H9 (cell line): ENCODE results near the gene HNF4A. TPM values are rescaled to one million over a fixed set of nuclear protein-coding genes. Genes with fewer than 3 reads are reported as not detected.
A peak's percentile ranks its signal among the peaks of the same experiment; 100 is the strongest.

Experiments
- DNase-seq: peaks from one replicate; pipeline ENCODE4 v3.0.0-alpha.2; 2017
- H2AFZ ChIP-seq: one replicate; pipeline ENCODE4 v1.6.1; 2013; ENCODE audit warnings: mild to moderate bottlenecking, low read length, control low read depth, moderate library complexity
- H2AK5ac ChIP-seq: 2 replicates; pipeline ENCODE4 v1.6.1; 2013; ENCODE audit warnings: low read length, control low read depth, mixed read lengths; ENCODE audit not compliant: insufficient read length
- H2BK120ac ChIP-seq: one replicate; pipeline ENCODE4 v1.6.1; 2013; ENCODE audit warnings: low read depth, mild to moderate bottlenecking, low read length, control low read depth, inconsistent platforms; ENCODE audit not compliant: poor library complexity, severe bottlenecking
- H2BK12ac ChIP-seq: 2 replicates; pipeline ENCODE4 v1.6.1; 2013; ENCODE audit warnings: low read length, control low read depth, mixed read lengths, low read depth; ENCODE audit not compliant: insufficient read length
- H2BK15ac ChIP-seq: 2 replicates; pipeline ENCODE4 v1.6.1; 2013; ENCODE audit warnings: low read depth, low read length, control low read depth
- H2BK20ac ChIP-seq: one replicate; pipeline ENCODE4 v1.6.1; 2013; ENCODE audit warnings: low read depth, mild to moderate bottlenecking, low read length, control low read depth, inconsistent platforms; ENCODE audit not compliant: poor library complexity, severe bottlenecking
- H2BK5ac ChIP-seq: 2 replicates; pipeline ENCODE4 v1.6.1; 2013; ENCODE audit warnings: low read length, control low read depth, mixed read lengths; ENCODE audit not compliant: insufficient read length
- H3K14ac ChIP-seq: 2 replicates; pipeline ENCODE4 v1.6.1; 2013; ENCODE audit warnings: low read length, control low read depth; ENCODE audit not compliant: insufficient read depth
- H3K18ac ChIP-seq: 2 replicates; pipeline ENCODE4 v1.6.1; 2013; ENCODE audit warnings: low read depth, mild to moderate bottlenecking, mixed read lengths, low read length, control low read depth; ENCODE audit not compliant: insufficient read length
- H3K23ac ChIP-seq: 2 replicates; pipeline ENCODE4 v1.6.1; 2013; ENCODE audit warnings: low read length, control low read depth, mixed read lengths, low read depth; ENCODE audit not compliant: insufficient read length
- H3K23me2 ChIP-seq: 2 replicates; pipeline ENCODE4 v1.6.1; 2013; ENCODE audit warnings: low read depth, mild to moderate bottlenecking, mixed read lengths, low read length, control low read depth; ENCODE audit not compliant: insufficient read length, poor library complexity, severe bottlenecking
- H3K27ac ChIP-seq: 2 replicates; pipeline ENCODE4 v1.5.1; 2013; ENCODE audit warnings: low read length, control low read depth, mixed read lengths, low read depth; ENCODE audit not compliant: insufficient read length
- H3K27me3 ChIP-seq: 2 replicates; pipeline ENCODE4 v1.6.1; 2013; ENCODE audit warnings: low read length, control low read depth, inconsistent platforms; ENCODE audit not compliant: insufficient read depth
- H3K4ac ChIP-seq: 2 replicates; pipeline ENCODE4 v1.6.1; 2013; ENCODE audit warnings: low read depth, mild to moderate bottlenecking, control low read depth, inconsistent platforms, low read length, moderate library complexity
- H3K4me1 ChIP-seq: 2 replicates; pipeline ENCODE4 v1.6.1; 2013; ENCODE audit warnings: low read length, control low read depth, inconsistent platforms; ENCODE audit not compliant: insufficient read depth
- H3K4me2 ChIP-seq: 2 replicates; pipeline ENCODE4 v1.6.1; 2013; ENCODE audit warnings: low read length, control low read depth, mixed read lengths; ENCODE audit not compliant: insufficient read length, insufficient read depth
- H3K56ac ChIP-seq: 2 replicates; pipeline ENCODE4 v1.6.1; 2013; ENCODE audit warnings: low read depth, mild to moderate bottlenecking, mixed read lengths, low read length, control low read depth; ENCODE audit not compliant: insufficient read length
- H3K79me1 ChIP-seq: 2 replicates; pipeline ENCODE4 v1.6.1; 2013; ENCODE audit warnings: low read depth, mild to moderate bottlenecking, moderate library complexity, low read length, control low read depth, inconsistent platforms; ENCODE audit not compliant: insufficient read depth, poor library complexity, severe bottlenecking
- H3K79me2 ChIP-seq: 2 replicates; pipeline ENCODE4 v1.6.1; 2013; ENCODE audit warnings: low read length, control low read depth, inconsistent platforms; ENCODE audit not compliant: insufficient read depth
- H3K9ac ChIP-seq: 2 replicates; pipeline ENCODE4 v1.6.1; 2013; ENCODE audit warnings: low read length, control low read depth, mixed read lengths; ENCODE audit not compliant: insufficient read length; ENCODE audit errors: extremely low read depth
- H3K9me3 ChIP-seq: one replicate; pipeline ENCODE4 v1.6.1; 2013; ENCODE audit warnings: low read depth, low read length, inconsistent platforms; ENCODE audit not compliant: control insufficient read depth
- H3T11ph ChIP-seq: one replicate; pipeline ENCODE4 v1.6.1; 2013; ENCODE audit warnings: mild to moderate bottlenecking, low read length, control low read depth, inconsistent platforms
- H4K20me1 ChIP-seq: one replicate; pipeline ENCODE4 v1.6.1; 2013; ENCODE audit not compliant: control insufficient read depth, insufficient read length, insufficient read depth
- H4K5ac ChIP-seq: 2 replicates; pipeline ENCODE4 v1.6.1; 2013; ENCODE audit warnings: low read depth, mild to moderate bottlenecking, mixed read lengths, low read length, control low read depth; ENCODE audit not compliant: insufficient read length
- H4K8ac ChIP-seq: replicated peaks from 2 replicates; pipeline ENCODE4 v1.6.1; 2013; ENCODE audit warnings: low read length, control low read depth, mixed read lengths, low read depth; ENCODE audit not compliant: insufficient read length
- H4K91ac ChIP-seq: 2 replicates; pipeline ENCODE4 v1.6.1; 2013; ENCODE audit warnings: low read depth, mild to moderate bottlenecking, moderate library complexity, mixed read lengths, low read length, control low read depth; ENCODE audit not compliant: insufficient read length
- H3K27ac Mint-ChIP-seq, 3 experiments: 2 replicates in 2 of 3; 3 replicates in 1 of 3; pipeline ENCODE4 v1.8.0; 2020 to 2021; ENCODE audit warnings: mixed read lengths in 3 of 3, mild to moderate bottlenecking in 1 of 3, moderate library complexity in 1 of 3
- H3K27me3 Mint-ChIP-seq: 2 replicates; pipeline ENCODE4 v1.8.0; 2021; ENCODE audit warnings: low read depth, mild to moderate bottlenecking, moderate library complexity, mixed read lengths
- H3K36me3 Mint-ChIP-seq, 3 experiments: 2 replicates in 2 of 3; 3 replicates in 1 of 3; pipeline ENCODE4 v1.8.0; 2020 to 2021; ENCODE audit warnings: low read depth in 3 of 3, mixed read lengths in 3 of 3; ENCODE audit not compliant: insufficient read depth in 1 of 3
- H3K4me1 Mint-ChIP-seq, 2 experiments: 2 replicates each; pipeline ENCODE4 v1.8.0; 2020; ENCODE audit warnings: mixed read lengths in 2 of 2
- H3K4me3 Mint-ChIP-seq, 2 experiments: 2 replicates in 1 of 2; 3 replicates in 1 of 2; pipeline ENCODE4 v1.8.0; 2020 to 2021; ENCODE audit warnings: mild to moderate bottlenecking in 2 of 2, mixed read lengths in 2 of 2, moderate library complexity in 1 of 2
- H3K9me3 Mint-ChIP-seq, 2 experiments: 2 replicates in 1 of 2; 3 replicates in 1 of 2; pipeline ENCODE4 v1.8.0; 2020; ENCODE audit warnings: mild to moderate bottlenecking in 2 of 2, mixed read lengths in 2 of 2, moderate library complexity in 1 of 2
- WGBS: extraction: QIAGEN DNeasy Blood & Tissue Kit; methylation state at CpG from one replicate; pipeline ENCODE4 v1.1.7; 2013; ENCODE audit warnings: missing lambda C conversion rate, low lambda C conversion rate, mixed read lengths; ENCODE audit not compliant: insufficient read length; ENCODE audit errors: extremely low coverage; 5-methylcytosine and 5-hydroxymethylcytosine counted together
- total RNA-seq: library from RNA; stranded (reverse); gene quantifications from 2 replicates; pipeline ENCODE4 v1.2.1, GENCODE V29; 2021
- TF ChIP-seq, protein P1 (sequence below): fragments of 200-600 bp; sonication (generic); conservative IDR thresholded peaks from 3 replicates; pipeline ENCODE4 v1.8.0; 2021; ENCODE audit warnings: antibody characterized with exemption, mild to moderate bottlenecking

Gene HNF4A
- total RNA-seq, 1 experiment from 2014 or later, result not detected

DNA sequence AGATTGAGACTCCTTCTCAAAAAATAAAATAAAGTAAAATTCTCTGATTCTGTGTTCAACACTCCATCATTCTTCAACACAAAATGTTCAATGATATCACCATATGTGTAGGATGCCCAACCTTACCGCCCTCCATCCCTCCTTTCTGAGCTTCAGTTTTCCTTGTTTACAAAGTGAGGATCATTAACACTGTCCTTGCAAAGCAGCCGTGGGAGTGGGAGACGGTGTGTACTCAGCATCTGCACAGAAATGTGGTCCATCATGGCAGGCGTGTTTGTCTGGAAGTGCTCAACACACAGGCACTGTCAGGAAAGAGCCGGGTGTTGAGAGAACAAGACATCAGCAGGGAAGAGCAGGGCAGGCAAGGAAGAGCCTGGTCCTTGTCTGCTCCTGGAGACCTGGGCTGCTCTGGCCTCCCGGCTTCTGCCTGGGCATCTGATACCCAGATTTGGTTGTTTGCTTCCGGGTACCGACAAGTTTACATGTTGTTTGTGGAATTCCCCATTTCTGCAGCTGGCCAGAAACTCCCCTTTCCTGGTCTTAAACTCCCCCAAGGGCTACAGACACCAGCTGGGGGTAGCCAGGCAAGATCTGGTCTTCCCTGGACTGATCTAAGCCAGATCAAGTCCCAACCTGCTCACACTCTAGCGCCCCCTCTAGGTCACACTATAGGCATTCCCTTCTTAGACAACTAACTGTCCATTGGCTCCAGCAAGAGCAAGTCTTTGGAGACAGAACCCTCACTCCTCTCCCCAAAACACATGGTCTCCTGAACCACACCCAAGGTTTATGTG lies 93.5 kb downstream of the HNF4A start:
- H2BK5ac ChIP-seq, result no peak overlapping the region
- H3K23me2 ChIP-seq, result no peaks in the 10 kb centered on the region
- no peak overlapping the region for H3K4me2 ChIP-seq
- no peak overlapping the region for H3K4ac ChIP-seq
- no CpG with 5 or more reads among the region's 9 CpGs for WGBS
- TF ChIP-seq, protein P1, sequence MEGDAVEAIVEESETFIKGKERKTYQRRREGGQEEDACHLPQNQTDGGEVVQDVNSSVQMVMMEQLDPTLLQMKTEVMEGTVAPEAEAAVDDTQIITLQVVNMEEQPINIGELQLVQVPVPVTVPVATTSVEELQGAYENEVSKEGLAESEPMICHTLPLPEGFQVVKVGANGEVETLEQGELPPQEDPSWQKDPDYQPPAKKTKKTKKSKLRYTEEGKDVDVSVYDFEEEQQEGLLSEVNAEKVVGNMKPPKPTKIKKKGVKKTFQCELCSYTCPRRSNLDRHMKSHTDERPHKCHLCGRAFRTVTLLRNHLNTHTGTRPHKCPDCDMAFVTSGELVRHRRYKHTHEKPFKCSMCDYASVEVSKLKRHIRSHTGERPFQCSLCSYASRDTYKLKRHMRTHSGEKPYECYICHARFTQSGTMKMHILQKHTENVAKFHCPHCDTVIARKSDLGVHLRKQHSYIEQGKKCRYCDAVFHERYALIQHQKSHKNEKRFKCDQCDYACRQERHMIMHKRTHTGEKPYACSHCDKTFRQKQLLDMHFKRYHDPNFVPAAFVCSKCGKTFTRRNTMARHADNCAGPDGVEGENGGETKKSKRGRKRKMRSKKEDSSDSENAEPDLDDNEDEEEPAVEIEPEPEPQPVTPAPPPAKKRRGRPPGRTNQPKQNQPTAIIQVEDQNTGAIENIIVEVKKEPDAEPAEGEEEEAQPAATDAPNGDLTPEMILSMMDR, result peak; percentile 80
- H3K4me3 Mint-ChIP-seq, result no peak overlapping the region
- no peaks in the 10 kb centered on the region for H3K4me1 ChIP-seq
- H3K27ac Mint-ChIP-seq, result peak overlapping the region in 1 of 3 experiments; percentile 89; a peak in 1 of 7 replicates
- peaks cover 3% of the 10 kb centered on the region for H3K27me3 Mint-ChIP-seq
- H2BK120ac ChIP-seq, result no peak overlapping the region
- no peak overlapping the region for H2AK5ac ChIP-seq
- no peaks in the 10 kb centered on the region for H3K27me3 ChIP-seq
- no peak overlapping the region for H3K18ac ChIP-seq
- no peak overlapping the region for H2AFZ ChIP-seq
- no peak overlapping the region for H3K56ac ChIP-seq
- H3K4me1 Mint-ChIP-seq, result peaks cover 0 to 4% of the 10 kb centered on the region in 2 experiments; a peak in 2 of 4 replicates
- no peak overlapping the region for H2BK12ac ChIP-seq
- no peaks in the 10 kb centered on the region for H3K9me3 Mint-ChIP-seq
- no peak overlapping the region for H4K91ac ChIP-seq
- no peak overlapping the region for H2BK15ac ChIP-seq
- no peaks in the 10 kb centered on the region for H3K9me3 ChIP-seq
- no peak overlapping the region for H3K9ac ChIP-seq
- no peak overlapping the region for H3K27ac ChIP-seq
- peak; percentile 79 for DNase-seq
- H3K23ac ChIP-seq, result no peak overlapping the region
- no peak overlapping the region for H3K14ac ChIP-seq
- H3K79me1 ChIP-seq, result no peaks in the 10 kb centered on the region
- no peak overlapping the region for H2BK20ac ChIP-seq
- H4K5ac ChIP-seq, result no peak overlapping the region
- H4K8ac ChIP-seq, result no peak overlapping the region
- no peaks in the 10 kb centered on the region for H4K20me1 ChIP-seq
- H3K36me3 Mint-ChIP-seq, result no peaks in the 10 kb centered on the region
- no peak overlapping the region for H3T11ph ChIP-seq
- H3K79me2 ChIP-seq, result no peaks in the 10 kb centered on the region
